HepG2 (cell line): ENCODE results near the gene ABHD3. TPM values are rescaled to one million over a fixed set of nuclear protein-coding genes. Genes with fewer than 3 reads are reported as not detected.

Source experiments
- CEBPG ChIP-seq: IDR thresholded peaks from 2 replicates; pipeline ENCODE4 v1.6.1; 2016
- ESRRA ChIP-seq: sonication (generic); formaldehyde crosslinking; IDR thresholded peaks from 2 replicates; pipeline ENCODE4 v1.5.1; 2020; ENCODE audit warnings: mild to moderate bottlenecking, low read depth, missing genetic modification reagents
- HNF1B ChIP-seq: sonication (generic); formaldehyde crosslinking; IDR thresholded peaks from 2 replicates; pipeline ENCODE4 v1.5.1; 2020; ENCODE audit warnings: mild to moderate bottlenecking, moderate library complexity, missing genetic modification reagents
- HNRNPL ChIP-seq: fragments of 200-400 bp; formaldehyde crosslinking; IDR thresholded peaks from 2 replicates; pipeline ENCODE4 v1.6.1; 2017; ENCODE audit warnings: mild to moderate bottlenecking, low read depth, low read length
- KAT8 ChIP-seq: IDR thresholded peaks from 2 replicates; pipeline ENCODE4 v1.6.1; 2016; ENCODE audit warnings: missing genetic modification reagents, missing compliant biosample characterization
- MBNL3 ChIP-seq: fragments of 250-450 bp; sonication (Bioruptor Pico); conservative IDR thresholded peaks from 2 replicates; pipeline ENCODE4 v1.8.0; 2022; ENCODE audit warnings: mild to moderate bottlenecking, inconsistent platforms
- MED1 ChIP-seq: sonication (generic); formaldehyde crosslinking; IDR thresholded peaks from 2 replicates; pipeline ENCODE4 v1.4.0; 2020; ENCODE audit warnings: missing genetic modification reagents
- MLXIP ChIP-seq: sonication (generic); formaldehyde crosslinking; IDR thresholded peaks from 2 replicates; pipeline ENCODE4 v1.9.0; 2021; ENCODE audit warnings: missing genetic modification reagents, borderline replicate concordance
- MTA3 ChIP-seq: sonication (generic); formaldehyde crosslinking; IDR thresholded peaks from 2 replicates; pipeline ENCODE4 v1.4.0; 2020; ENCODE audit warnings: missing genetic modification reagents
- ONECUT2 ChIP-seq: sonication (generic); formaldehyde crosslinking; IDR thresholded peaks from 2 replicates; pipeline ENCODE4 v1.4.0; 2020; ENCODE audit warnings: missing genetic modification reagents
- PPARG ChIP-seq: conservative IDR thresholded peaks from 2 replicates; pipeline ENCODE4 v1.6.1; 2016; ENCODE audit warnings: missing biosample characterization, missing genetic modification reagents
- SALL1 ChIP-seq: sonication (generic); formaldehyde crosslinking; IDR thresholded peaks from 2 replicates; pipeline ENCODE4 v1.8.0; 2022; ENCODE audit warnings: mild to moderate bottlenecking, missing genetic modification reagents
- TCF7 ChIP-seq: sonication (generic); IDR thresholded peaks from 2 replicates; pipeline ENCODE4 v1.6.1; 2016; ENCODE audit warnings: antibody characterized with exemption, low read depth
- TFAP4 ChIP-seq: sonication (generic); IDR thresholded peaks from 2 replicates; pipeline ENCODE4 v1.6.1; 2016; ENCODE audit warnings: low read depth, borderline replicate concordance
- TIGD3 ChIP-seq: sonication (generic); formaldehyde crosslinking; IDR thresholded peaks from 2 replicates; pipeline ENCODE4 v1.5.1; 2020; ENCODE audit warnings: mild to moderate bottlenecking, missing genetic modification reagents, borderline replicate concordance
- XRCC5 ChIP-seq: fragments of 200-400 bp; formaldehyde crosslinking; optimal IDR thresholded peaks from 2 replicates; pipeline ENCODE3; 2017; ENCODE audit warnings: mild to moderate bottlenecking, low read length
- ZMYM2 ChIP-seq: sonication (generic); formaldehyde crosslinking; IDR thresholded peaks from 2 replicates; pipeline ENCODE4 v1.8.0; 2022; ENCODE audit warnings: mild to moderate bottlenecking, missing genetic modification reagents
- ZNF12 ChIP-seq: sonication (generic); formaldehyde crosslinking; IDR thresholded peaks from 2 replicates; pipeline ENCODE4 v1.5.0; 2020; ENCODE audit warnings: missing genetic modification reagents
- ZNF281 ChIP-seq: sonication (generic); formaldehyde crosslinking; IDR thresholded peaks from 2 replicates; pipeline ENCODE4 v1.4.0; 2020; ENCODE audit warnings: missing genetic modification reagents, borderline replicate concordance
- ZNF362 ChIP-seq: sonication (generic); formaldehyde crosslinking; IDR thresholded peaks from 2 replicates; pipeline ENCODE4 v1.4.0; 2020; ENCODE audit warnings: missing genetic modification reagents, mild to moderate bottlenecking, borderline replicate concordance
- ZNF446 ChIP-seq: sonication (generic); formaldehyde crosslinking; IDR thresholded peaks from 2 replicates; pipeline ENCODE4 v1.5.0; 2020; ENCODE audit warnings: mild to moderate bottlenecking, missing genetic modification reagents
- polyA plus RNA-seq, 8 experiments: library from polyadenylated mRNA; depleted of rRNA in 3 of 8; stranded (reverse) in 7 of 8; unstranded in 1 of 8; fragments of >200 nt; fragmentation: Illumina TruSeq in 4 of 8; extraction: Trizol in 4 of 8; gene quantifications; 2 replicates each; pipeline versions ENCODE4 v1.2.1 to v1.2.3, GENCODE V29; 2011 to 2016; ENCODE audit warnings: low read depth in 4 of 8, missing spikeins in 1 of 8, mixed read lengths in 1 of 8; ENCODE audit not compliant: insufficient read depth in 1 of 8
- total RNA-seq, 5 experiments: library from RNA; depleted of rRNA; stranded (reverse); fragments of >200 nt; fragmentation: Illumina TruSeq; extraction: Trizol; gene quantifications; 2 replicates each; pipeline ENCODE4 v1.2.3, GENCODE V29; 2016; ENCODE audit warnings: low read depth in 1 of 5

Gene ABHD3
- total and polyA plus RNA-seq, 2 of the 13 experiments (the other 11 are each of a cell fraction or from before 2014, with no cell fraction given): 32.1 to 40.2 TPM

- TF ChIP-seq ZNF281 (CRISPR knock-in tag): no peak
- TF ChIP-seq ZNF446 (CRISPR knock-in tag): no peak
- peak; percentile 90 for TF ChIP-seq SALL1
- TF ChIP-seq HNRNPL: no peak
- TF ChIP-seq ZNF12: no peak
- TF ChIP-seq PPARG (CRISPR knock-in tag): peak; percentile 88
- TF ChIP-seq CEBPG (CRISPR knock-in tag): peak; percentile 26; the same call in 1 of the 2 replicates
- TF ChIP-seq MED1 (CRISPR knock-in tag): peak; percentile 58; the same call in 1 of the 2 replicates
- 0 out of 2 replicates have a peak, but pooled peaks have one; percentile 20 for TF ChIP-seq KAT8
- TF ChIP-seq ZMYM2 (CRISPR knock-in tag): no peak
- no peak for TF ChIP-seq XRCC5
- no peak for TF ChIP-seq TFAP4
- no peak for TF ChIP-seq MLXIP (CRISPR knock-in tag)
- no peak for TF ChIP-seq MTA3
- TF ChIP-seq ONECUT2 (CRISPR knock-in tag): peak; percentile 89
- TF ChIP-seq TCF7: peak; percentile 86
- TF ChIP-seq MBNL3 (CRISPR knock-in tag): no peak
- TF ChIP-seq ZNF362 (CRISPR knock-in tag): peak; percentile 15; the same call in 1 of the 2 replicates
- TF ChIP-seq HNF1B (CRISPR knock-in tag): peak; percentile 69
- peak; percentile 80 for TF ChIP-seq ESRRA
- TF ChIP-seq TIGD3 (CRISPR knock-in tag): no peak
Observed at GRCh38 chr18:21684731-21685130, 19.8 kb downstream of the ABHD3 start (continued).
